DMS53 treated with DMSO at 0.1 percent for 48 hours (cell line): ENCODE data around the gene TPT1.
A peak's percentile ranks its signal among the peaks of the same experiment; 100 is the strongest.

Source experiments
- DNase-seq: peaks from one replicate; lab custom pipeline; 2025; ENCODE audit not compliant: unreplicated experiment; lab: John Stamatoyannopoulos, UW

The TPT1 gene

DNA sequence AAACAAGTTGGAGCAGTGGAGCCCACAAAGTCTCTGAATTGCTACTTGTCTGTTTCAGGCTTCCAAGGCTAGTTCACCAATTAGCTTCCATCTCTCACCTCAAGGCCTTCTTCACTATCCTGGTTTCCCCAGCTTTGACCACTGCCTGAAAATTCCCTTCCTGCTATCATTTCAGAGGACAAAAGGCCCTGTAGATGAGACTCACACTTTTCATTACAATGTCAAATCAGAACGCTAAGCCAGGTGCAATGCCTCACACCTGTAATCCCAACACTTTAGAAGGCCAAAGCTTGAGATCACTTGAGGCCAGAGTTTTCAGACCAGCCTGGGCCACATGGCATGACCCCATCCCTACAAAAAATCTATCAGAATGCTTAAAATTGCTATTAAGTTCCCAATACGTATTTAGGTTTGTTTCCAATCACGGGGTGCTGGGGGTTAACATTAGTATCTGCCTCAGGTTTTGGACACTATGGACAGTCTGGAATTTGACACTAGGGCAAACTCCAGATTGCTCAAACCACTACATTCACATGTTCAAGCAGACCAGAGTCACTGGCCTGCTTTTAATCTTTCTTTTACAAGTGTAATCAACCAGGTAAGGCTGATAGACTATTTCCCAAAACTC, 5.5 kb downstream of the TPT1 start:
- no peak for DNase-seq

DNA sequence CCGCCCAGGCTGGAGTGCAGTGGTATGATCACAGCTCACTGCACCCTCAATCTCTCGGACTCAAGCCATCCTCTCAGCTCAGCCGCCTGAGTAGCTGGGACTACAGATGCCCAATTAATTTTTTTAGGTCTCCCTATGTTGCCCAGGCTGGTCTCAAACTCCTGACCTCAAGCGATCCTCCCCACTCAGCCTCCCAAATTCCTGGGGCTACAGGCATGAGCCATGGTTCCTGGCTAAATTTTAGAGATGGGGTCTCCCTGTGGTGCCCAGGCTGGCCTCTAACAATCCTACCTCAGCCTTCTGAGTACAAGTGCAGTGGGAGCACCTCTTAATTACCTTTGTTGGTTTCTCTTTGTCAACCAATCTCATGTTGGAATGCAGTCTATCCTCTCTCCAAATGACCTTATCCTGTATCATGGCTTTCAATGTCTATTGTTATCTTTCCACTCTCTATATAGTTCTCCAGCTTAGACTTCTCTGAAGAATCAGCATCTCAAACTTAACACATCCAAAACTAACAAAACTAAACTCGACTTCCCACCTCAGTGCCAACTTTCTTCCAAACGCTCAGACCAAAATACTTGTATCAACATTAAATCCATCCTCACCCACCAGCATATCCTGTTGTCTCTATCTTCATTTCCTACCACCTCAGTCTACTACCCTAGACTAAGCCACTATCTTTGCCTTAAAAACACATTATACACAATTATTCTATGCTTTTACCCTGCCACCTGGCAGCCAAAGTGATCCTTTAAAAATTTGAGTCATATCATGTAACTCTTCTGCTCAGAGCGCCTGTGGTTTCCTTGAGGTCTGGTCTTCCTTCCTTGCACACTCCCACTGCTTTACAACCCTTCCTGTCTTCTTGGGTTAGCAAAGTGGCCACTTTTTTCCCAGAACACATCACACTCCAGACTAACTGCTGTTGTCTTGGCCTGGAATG, 6.7 kb downstream of the TPT1 start:
- DNase-seq, result no peak

DNA sequence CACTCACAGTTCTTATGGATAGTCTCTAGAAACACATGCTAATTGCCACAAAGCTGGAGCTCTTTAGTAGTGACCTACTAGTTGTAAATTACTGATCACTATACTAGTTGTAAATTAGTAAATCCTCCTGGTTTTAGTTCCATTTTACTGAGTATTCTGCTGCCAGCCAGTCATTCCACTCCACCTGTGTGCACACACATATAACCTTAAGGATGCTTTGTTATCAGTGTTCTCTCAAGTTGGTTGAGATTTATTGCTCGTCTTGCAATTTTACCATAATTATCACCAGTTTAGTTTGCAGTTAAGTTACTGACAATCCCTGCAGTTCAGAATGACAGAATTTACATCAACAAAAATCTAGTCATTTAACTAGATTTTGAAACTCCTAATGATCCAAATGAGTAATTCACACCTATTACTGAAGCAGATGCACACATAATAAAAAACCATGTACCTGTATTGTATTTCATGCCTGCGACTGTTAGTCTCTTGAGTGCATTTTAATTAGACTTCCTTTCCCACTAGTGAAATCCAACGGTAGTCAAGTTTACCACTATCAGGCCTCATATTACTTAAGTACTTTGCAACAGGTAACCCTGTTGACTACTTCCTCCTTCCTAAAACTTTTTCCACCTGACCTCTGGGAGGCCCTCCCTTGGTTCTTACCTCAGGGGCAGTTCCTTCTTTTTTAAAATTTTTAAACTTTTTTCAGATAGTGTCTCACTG, 7.6 kb downstream of the TPT1 start:
- no peak for DNase-seq

DNA sequence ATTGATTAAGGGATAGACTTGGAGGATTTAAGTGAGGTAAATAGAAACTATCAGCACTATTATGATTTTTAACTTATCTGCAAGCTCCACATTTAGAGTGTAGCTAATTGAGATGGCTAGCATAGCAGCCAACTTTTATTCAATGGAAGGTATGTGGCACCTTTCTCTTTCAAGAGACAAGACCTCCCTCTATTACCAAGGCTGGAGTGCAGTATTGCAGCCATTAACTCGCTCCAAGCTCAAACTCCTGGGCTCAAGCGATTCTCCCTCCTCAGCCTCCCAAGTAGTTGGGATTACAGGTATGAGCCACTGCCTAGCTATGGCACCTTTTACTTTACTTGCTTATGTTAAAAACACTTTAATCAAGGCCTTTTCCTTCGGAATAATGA, 8.2 kb downstream of the TPT1 start:
- no peak for DNase-seq

DNA sequence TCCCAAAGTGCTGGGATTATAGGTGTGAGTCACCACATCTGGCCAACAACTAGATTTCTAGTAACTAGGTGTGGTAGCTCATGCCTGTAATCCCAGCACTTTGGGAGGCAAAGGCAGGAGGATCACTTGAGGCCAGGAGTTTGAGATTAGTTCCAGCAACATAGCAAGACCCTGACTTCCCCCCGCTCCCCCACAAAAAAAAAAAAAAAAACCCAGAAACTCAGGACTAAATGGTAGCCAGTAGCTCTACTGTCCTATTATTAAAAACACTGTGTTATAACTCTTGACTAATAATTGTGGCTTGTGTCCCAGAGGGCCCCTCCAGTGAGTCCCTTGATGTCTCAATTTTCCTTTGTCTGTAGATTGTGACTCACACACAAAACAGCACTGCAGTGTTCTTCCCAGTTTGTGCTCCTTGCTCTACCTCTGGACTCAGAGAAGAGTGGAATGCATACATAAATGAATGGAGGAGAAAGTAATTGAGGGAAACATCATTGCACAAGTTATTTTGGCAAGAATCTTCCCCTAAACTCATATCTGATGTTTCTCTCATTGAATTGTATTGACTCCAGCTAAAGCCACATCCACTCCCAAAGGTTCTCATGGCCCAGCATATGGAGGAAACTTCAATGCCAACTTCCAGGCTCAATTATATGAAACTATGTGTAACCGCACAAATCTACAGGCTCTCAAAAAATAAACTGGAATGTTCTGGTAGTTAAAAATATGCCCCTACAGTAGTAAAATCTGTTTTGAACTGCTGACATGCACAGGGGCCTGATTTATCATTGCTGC, 8.8 kb downstream of the TPT1 start:
- peak; percentile 27 for DNase-seq

DNA sequence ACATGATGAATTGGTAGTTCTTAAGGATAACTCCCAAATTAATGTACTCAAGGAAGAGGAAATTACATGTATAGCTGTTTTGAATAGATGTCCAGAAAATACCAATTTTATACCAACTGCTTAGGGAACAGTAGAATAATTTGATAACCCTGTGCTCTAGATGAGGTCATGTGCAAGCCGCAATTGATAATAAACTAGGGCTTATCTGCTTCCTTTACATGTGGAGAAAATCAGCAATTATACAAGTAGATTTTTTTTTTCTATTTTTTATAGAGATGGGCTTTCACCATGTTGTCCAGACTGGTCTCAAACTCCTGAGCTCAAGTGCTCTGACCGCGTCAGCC, 9.3 kb downstream of the TPT1 start:
- no peak for DNase-seq

DNA sequence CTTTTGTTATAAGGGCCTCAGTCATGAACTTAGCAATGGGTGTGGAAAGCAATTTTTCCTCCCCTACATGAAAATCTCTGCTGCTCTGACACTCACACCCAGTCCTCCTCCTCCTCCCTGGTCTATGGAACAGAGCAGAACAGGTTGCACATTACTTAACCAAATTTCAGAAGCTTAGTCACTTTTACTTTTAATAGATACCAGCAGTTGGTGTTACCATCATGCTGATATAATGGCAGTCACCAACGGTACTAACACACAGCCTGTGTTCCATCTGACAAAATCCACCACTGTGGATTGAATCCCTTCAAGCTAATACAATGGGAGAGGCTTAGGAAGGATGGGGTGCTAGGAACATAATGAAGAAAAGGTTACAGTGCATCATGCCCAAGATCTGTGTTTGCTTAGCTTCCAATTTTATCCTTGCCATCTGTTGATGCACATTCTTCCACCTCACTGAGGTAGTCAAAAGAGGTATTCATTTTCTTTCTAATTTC, 9.8 kb downstream of the TPT1 start:
- no peak for DNase-seq

DNA sequence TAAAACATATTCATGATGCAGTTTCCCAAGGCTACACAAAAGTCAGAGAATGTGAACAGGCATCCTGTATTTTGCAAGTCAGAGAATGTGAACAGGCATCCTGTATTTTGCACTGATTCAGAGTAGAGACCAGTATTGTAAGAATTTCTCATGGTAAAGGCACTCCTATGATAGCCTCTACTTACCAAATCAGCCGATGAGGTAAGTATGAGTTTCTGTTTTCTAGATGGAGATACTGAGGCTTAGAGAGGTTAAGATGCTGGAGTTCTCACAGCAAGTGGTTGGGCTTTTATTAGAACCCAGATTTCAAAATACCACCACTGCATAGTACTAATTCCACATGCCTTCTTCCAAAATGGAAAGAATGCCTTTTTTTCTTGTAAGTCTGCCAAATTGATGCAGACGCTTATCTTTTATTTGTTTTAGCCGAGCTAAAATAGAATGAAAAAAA, 12.3 kb downstream of the TPT1 start:
- DNase-seq, result no peak

DNA sequence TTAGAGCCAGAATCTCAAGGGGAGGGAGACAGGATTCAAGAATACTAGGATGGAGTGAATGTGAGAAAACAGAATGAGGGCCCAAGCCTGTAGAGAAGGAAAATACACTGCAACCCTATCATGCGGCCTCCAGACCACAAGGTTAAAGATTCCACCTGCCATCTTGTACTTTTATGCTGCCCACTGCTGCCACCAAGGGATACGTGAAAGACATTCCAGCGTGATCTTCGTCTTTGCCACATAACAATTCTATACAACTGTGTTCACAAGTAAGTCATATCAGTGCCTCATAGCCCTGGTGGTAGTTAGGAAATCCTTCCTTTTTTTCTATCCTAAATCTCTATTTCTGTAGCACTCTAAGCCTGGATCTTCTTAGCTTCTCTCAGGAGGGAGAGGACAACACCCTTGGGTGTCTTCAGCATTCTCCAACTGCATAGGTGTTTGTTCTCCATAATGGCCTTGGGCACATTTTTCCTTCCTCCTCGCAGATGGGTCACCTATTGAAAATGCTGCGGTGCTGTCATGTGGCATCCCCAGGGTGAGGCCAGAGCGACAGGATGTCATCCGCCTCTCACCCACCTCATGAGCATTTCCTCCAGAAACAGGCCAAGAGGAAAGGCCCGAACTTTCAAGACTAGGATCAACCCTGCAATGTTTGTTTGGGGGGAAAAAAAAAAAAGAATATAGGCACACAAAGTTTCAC, 13.6 kb downstream of the TPT1 start:
- DNase-seq, result no peak

DNA sequence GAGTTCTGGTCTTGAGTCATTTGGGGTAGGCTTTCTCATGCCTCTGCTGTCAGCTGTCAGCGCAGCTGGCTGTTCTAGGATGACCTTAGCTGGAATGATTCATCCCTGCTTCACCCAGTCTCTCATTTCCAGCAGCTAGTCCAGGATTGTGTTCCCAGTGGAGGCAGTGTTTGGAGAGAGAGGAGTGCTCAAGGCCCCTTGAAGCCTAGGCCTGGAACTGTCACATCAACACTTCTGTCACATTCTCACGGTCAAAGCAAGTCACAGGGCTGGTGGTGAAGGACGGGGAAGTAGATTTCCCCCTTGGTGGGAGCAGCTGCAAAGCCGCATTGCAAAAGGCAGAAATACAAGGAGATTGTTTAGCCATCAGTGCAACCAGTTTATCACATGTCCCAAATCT, 15.2 kb downstream of the TPT1 start:
- peak; percentile 36 for DNase-seq

DNA sequence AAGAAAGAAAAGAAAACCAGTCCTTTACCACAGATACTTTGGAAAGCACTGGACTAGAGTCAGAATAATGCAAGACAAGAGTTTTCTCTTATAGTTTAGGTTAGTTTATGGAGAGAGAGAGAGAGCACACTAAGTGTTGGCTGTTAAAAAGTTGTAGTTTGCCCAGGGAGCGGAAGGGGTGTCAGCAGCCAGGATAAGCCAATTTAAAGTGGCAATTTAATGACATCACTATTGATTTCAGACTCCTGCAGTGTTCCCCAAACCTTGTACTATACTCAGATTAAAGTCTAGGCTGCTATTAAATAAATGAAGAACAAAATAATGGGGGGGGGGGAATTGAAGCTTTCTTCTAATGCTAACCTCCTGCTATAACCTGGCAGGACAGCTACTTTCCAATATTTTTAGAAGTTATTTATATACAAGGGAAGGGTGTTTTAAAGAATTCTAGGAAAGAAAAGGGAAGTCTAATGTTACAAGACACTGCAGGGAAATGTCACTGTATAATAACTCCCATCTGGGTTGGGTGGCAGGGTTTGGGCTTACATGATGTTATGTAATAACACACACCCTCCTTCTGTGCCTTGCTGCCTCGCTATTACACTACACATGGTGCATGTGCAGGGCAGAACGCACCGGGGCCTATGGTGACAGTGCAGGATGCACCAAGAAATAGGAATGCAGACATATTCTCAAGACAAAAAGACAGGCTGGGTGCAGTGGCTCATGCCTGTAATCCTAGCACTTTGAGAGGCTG, 19.9 kb downstream of the TPT1 start:
- DNase-seq, result no peak

DNA sequence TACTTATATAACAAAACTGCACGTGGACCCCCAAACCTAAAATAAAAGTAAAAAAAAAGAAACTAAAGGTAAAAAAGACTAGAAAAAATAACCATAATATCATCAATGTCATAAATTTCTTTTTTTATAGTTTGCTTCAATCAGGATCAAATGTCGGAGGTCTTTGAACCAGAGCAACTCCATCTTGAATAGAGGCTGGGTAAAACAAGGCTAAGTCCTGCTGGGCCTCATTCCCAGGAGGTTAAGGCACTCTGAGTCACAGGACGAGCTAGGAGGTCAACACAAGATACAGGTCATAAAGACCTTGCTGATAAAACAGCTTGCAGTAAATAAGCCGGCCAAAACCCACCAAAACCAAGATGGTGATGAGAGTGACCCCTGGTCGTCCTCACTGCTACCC, 24.0 kb downstream of the TPT1 start:
- no peak for DNase-seq

DNA sequence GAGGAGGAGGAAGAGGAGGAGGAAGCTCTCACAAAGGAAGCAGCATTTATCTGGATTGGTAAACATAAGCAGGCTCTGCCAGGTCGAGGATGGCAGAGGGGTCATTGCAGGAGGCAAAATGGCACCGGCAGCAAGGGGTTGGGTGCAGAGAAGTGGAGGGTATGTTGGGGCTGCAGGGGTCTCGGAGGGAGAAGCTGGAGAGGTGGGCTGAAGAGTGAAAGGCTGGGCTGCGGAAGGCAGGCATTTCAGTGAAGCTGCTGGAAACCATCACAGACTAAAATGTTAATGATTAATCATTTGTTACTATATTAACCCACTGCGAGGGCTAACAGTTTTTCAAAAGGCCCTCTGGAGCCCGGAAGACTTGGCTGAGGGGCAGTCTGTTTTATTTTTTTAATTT, 24.6 kb downstream of the TPT1 start:
- DNase-seq, result peak; percentile 34

DNA sequence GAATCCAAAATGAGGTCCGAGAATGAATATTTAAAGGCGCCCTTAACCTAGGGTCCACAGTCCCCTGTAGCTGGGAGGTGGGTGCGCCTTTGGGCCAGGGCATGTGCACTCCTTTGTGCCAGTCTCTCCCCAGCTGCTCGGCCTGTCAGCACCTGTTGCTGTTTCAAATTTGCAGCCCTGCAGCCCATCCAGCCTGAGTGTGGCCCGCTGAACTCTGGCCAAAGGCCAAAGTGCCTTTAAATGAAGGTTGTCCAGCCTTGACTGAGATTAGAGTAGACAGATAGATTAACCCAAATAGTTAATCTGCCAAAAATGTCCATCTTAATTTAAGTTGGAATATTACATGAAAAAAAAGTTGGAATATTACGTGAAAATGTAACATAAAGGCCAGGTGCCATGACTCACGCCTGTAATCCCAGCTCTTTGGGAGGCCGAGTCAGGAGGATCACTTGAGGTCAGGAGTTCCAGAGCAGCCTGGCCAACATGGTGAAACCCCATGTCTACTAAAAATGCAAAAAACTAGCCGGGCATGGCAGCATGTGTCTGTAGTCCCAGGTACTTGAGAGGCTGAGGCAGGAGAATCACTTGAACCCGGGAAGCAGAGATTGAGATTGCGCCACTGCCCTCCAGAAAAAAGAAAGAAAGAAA, 25.3 kb downstream of the TPT1 start:
- DNase-seq, result no peak

DNA sequence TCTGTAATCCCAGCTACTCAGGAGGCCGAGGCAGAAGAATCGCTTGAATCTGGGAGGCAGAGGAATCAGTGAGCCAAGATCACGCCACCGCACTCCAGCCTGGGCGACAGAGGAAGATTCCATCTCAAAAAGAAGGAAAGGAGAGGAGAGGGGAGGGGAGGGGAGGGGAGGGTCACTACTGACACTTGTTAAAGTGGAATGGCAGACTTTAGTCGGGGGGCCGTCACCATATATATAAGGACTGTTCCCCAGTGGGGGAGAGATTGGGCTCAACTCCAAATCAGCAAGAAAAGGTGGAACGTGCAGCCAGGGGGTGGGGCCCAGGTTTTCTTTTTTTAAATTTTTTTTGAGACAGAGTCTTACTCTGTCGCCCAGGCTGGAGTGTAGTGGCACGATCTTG, 26.2 kb downstream of the TPT1 start:
- DNase-seq, result no peak

DNA sequence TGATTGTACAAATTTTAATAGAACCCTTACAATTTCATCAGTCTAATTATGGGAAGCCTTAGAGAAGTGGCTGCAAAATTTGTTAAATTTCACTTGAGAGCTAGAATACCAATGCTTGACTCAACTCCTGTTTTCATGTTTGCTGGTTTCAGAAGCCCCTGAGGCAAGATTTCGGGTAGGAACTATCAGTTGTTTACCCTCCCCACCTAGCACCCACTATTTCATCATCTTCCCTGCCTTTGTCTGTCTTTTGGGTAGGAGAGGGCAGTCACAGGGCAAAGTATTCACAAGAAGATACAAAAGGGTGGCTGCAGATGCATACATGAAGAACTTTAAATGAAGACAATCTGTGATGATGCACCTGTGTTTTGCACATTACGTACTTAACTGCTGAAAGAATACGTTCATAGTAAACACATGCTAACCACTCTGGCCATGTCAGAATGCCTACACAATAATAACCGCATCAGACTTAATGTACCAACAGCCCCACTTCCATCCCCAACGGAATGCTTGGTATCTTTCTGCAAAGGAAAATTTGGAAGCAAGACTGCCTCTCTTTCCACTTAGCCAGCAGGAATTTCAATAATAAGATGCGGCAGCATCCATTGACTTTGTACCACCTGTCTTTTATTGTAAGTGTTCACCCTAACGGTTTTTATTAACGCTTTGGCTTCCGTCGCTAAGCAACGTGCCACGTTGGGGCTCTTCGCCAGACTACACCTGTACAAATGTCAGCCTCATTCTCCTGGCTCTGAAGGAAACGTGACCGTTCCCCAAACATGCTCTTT, 30.4 kb downstream of the TPT1 start:
- DNase-seq, result no peak

DNA sequence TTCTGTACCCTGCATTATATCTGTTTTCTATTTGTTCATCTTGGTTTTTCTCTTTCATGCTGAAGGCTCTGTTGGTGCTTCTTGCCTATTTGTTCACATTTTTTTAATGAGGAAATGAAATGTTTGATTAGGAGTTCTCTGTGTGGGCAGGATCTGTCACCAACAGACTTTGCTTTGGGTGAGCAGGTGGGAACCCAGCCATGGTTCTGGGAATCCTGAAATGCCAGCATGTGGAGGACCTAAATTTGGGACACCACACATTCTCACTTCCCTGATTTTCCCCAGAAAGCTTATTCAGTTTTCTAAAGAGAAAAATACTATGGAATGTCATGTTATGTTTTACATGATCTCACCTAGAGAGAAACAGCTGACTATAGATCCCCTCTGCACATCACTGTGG, 34.0 kb downstream of the TPT1 start:
- no peak for DNase-seq

DNA sequence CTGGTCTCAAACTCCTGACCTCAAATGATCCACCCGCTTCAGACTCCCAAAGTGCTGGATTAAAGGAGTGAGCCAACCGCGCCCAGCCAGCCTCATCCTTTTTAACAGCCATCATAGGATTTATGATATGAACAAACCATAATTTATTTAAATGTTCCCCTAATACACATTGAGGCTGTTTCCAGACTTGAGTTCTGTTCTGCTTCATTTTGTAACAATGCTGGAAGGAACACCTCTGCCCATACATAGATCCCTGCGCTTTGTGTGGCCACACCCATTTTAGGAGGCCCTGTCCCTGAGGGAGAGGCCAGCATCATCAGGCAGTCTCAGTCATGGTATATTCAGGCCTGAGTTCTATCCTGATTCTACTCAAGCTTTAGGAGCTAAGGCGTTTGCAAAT, 35.9 kb downstream of the TPT1 start:
- DNase-seq, result no peak
